Gastrocnemius medialis (tissue), 4 donors: Measurements from ENCODE around the gene SYS1.

ENCODE experiments used
- CTCF ChIP-seq, 5 experiments: fragments of 450-650 bp in 3 of 5; fragments of 200-600 bp in 2 of 5; sonication (generic) in 2 of 5; IDR thresholded peaks in 4 of 5; conservative IDR thresholded peaks in 1 of 5; 1 replicate in 4 of 5; 2 replicates in 1 of 5; pipeline ENCODE4 v1.5.1; 2016 to 2019; ENCODE audit warnings: antibody characterized with exemption in 5 of 5, mild to moderate bottlenecking in 3 of 5, moderate library complexity in 3 of 5
- POLR2A ChIP-seq, 2 donors: fragments of 450-650 bp; IDR thresholded peaks; one replicate each; pipeline ENCODE4 v1.6.1; 2017; ENCODE audit warnings: antibody characterized with exemption in 2 of 2, mild to moderate bottlenecking in 2 of 2, moderate library complexity in 2 of 2

GRCh38 chr20:45359406-45360148, 3.4 kb upstream of the SYS1 start:
- TF ChIP-seq CTCF (IDR thresholded peaks at IDR 0.05 in 4 of 5, conservative IDR thresholded peaks at IDR 0.05 in 1 of 5) (no peak), POLR2A (IDR thresholded peaks at IDR 0.05) (no peak)
